Colonic mucosa (tissue), 4 donors: ENCODE data around the gene CD55. TPM values are rescaled to one million over a fixed set of nuclear protein-coding genes. Genes with fewer than 3 reads are reported as not detected.

Experiments used
- DNase-seq: peaks from one replicate; pipeline ENCODE4 v3.0.0-alpha.2; 2020
- H3K27ac ChIP-seq: fragments of 200-600 bp; one replicate; pipeline ENCODE4 v1.8.0; 2021
- H3K27me3 ChIP-seq: fragments of 200-600 bp; one replicate; pipeline ENCODE4 v1.8.0; 2021
- H3K36me3 ChIP-seq: fragments of 200-600 bp; one replicate; pipeline ENCODE4 v1.8.0; 2021
- H3K4me1 ChIP-seq: fragments of 200-600 bp; one replicate; pipeline ENCODE4 v1.8.0; 2021; ENCODE audit warnings: mild to moderate bottlenecking
- H3K4me3 ChIP-seq: fragments of 200-600 bp; one replicate; pipeline ENCODE4 v1.8.0; 2021
- H3K9ac ChIP-seq, 2 donors: one replicate each; pipeline ENCODE4 v1.7.0; 2013; ENCODE audit warnings: control low read depth in 2 of 2, low read depth in 2 of 2, low read length in 2 of 2
- H3K9me3 ChIP-seq: fragments of 200-600 bp; one replicate; pipeline ENCODE4 v1.8.0; 2021
- CTCF ChIP-seq: fragments of 200-600 bp; IDR thresholded peaks from one replicate; pipeline ENCODE4 v1.8.0; 2022; ENCODE audit warnings: antibody characterized with exemption, mild to moderate bottlenecking
- intact Hi-C: fragments of 100-400 bp; cut with DNase I; formaldehyde crosslinking; loops from one replicate; pipeline ENCODE4 v1.14.1; 2022
- total RNA-seq, 2 donors: library from RNA; stranded (reverse); fragmentation: NEBNext Ultra II Directional in 1 of 2; extraction: Animal tissue kit (Norgen Biotek cat#: 25700) in 1 of 2; gene quantifications; one replicate each; pipeline ENCODE4 v1.2.1, GENCODE V29; 2021
- donor health status: healthy.
- donor health status: DM: no; HTN: no; CAD: no.
- donor health status: DM: no; HTN: no; CAD: no.

Gene CD55
- total RNA-seq, 2 donors from 2014 or later: 49.4 to 70.7 TPM

- no peaks in the 10 kb centered on the region for H3K9me3 ChIP-seq
- intact Hi-C loops: no loop called here
- peak overlapping the region; percentile 85 to 93 for H3K9ac ChIP-seq
- H3K4me1 ChIP-seq: peaks cover 4% of the 10 kb centered on the region
- H3K4me3 ChIP-seq: peak overlapping the region; percentile 91
- no peak for DNase-seq
- TF ChIP-seq CTCF: no peak
- no peaks in the 10 kb centered on the region for H3K36me3 ChIP-seq
- no peaks in the 10 kb centered on the region for H3K27me3 ChIP-seq
- H3K27ac ChIP-seq: peak overlapping the region; percentile 95
These were observed 540 bp downstream of the CD55 start for GRCh38 chr1:207321790-207322645.

GRCh38 chr1:207323425-207324225 lies 2.1 kb downstream of the CD55 start:
- intact Hi-C loops: no loop called here
- H3K27me3 ChIP-seq: no peaks in the 10 kb centered on the region
- no peak for DNase-seq
- no peak overlapping the region for H3K9ac ChIP-seq
- H3K9me3 ChIP-seq: no peaks in the 10 kb centered on the region
- H3K4me3 ChIP-seq: peak overlapping the region; percentile 91
- no peaks in the 10 kb centered on the region for H3K4me1 ChIP-seq
- TF ChIP-seq CTCF: no peak
- no peak overlapping the region for H3K27ac ChIP-seq
- no peaks in the 10 kb centered on the region for H3K36me3 ChIP-seq

- Histone ChIP-seq H3K4me1 (no peaks in the 10 kb centered on the region), H3K27ac (no peak overlapping the region), H3K36me3 (no peaks in the 10 kb centered on the region), H3K4me3 (no peak overlapping the region), H3K27me3 (no peaks in the 10 kb centered on the region), H3K9me3 (no peaks in the 10 kb centered on the region), H3K9ac (no peak overlapping the region)
- TF ChIP-seq CTCF: no peak
- intact Hi-C loops: no loop called here
- DNase-seq: no peak
These were observed 6.5 kb downstream of the CD55 start for GRCh38 chr1:207328004-207328403.

- Histone ChIP-seq H3K36me3 (no peaks in the 10 kb centered on the region), H3K4me1 (no peaks in the 10 kb centered on the region), H3K9me3 (no peaks in the 10 kb centered on the region), H3K9ac (no peak overlapping the region), H3K27me3 (no peaks in the 10 kb centered on the region), H3K4me3 (no peak overlapping the region), H3K27ac (no peak overlapping the region)
- intact Hi-C loops: no loop called here
- TF ChIP-seq CTCF: no peak
- no peak for DNase-seq
These were observed 7.5 kb downstream of the CD55 start for GRCh38 chr1:207328908-207329440.

- H3K9me3 ChIP-seq: no peaks in the 10 kb centered on the region
- no peaks in the 10 kb centered on the region for H3K36me3 ChIP-seq
- no peak overlapping the region for H3K27ac ChIP-seq
- intact Hi-C loops: no loop called here
- no peaks in the 10 kb centered on the region for H3K27me3 ChIP-seq
- no peak overlapping the region for H3K9ac ChIP-seq
- DNase-seq: no peak
- no peak overlapping the region for H3K4me3 ChIP-seq
- H3K4me1 ChIP-seq: no peaks in the 10 kb centered on the region
- TF ChIP-seq CTCF: no peak
These were observed 8.0 kb downstream of the CD55 start for GRCh38 chr1:207329469-207329868.
